NCI-H510A (cell line): Measurements from ENCODE around the gene TROAP.
A peak's percentile ranks its signal among the peaks of the same experiment; 100 is the strongest.
"Not testable (repeated sequence)": the region's sequence is repeated elsewhere in the genome, so short reads cannot be mapped to it uniquely, and the experiment has no call there.

Experiments
- DNase-seq: peaks from one replicate; lab custom pipeline; 2025; lab: John Stamatoyannopoulos, UW

The TROAP gene

DNA sequence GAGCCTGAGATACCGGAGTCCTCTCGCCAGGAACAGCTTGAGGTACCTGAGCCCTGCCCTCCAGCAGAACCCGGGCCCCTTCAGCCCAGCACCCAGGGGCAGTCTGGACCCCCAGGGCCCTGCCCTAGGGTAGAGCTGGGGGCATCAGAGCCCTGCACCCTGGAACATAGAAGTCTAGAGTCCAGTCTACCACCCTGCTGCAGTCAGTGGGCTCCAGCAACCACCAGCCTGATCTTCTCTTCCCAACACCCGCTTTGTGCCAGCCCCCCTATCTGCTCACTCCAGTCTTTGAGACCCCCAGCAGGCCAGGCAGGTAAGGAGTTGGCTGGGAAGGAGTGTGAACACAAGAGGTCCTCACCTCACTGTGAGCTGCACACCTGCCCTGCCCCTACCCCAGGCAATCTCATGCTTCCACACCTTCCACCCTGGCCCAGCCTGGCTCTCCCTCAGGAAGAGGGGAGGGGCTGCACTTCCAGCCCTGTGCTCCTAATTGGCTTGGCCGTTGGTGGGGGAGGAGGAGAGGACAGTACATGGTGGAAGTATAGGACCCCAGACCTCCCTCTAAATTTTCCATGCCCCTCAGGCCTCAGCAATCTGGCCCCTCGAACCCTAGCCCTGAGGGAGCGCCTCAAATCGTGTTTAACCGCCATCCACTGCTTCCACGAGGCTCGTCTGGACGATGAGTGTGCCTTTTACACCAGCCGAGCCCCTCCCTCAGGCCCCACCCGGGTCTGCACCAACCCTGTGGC lies 7.8 kb downstream of the TROAP start:
- no peak for DNase-seq

DNA sequence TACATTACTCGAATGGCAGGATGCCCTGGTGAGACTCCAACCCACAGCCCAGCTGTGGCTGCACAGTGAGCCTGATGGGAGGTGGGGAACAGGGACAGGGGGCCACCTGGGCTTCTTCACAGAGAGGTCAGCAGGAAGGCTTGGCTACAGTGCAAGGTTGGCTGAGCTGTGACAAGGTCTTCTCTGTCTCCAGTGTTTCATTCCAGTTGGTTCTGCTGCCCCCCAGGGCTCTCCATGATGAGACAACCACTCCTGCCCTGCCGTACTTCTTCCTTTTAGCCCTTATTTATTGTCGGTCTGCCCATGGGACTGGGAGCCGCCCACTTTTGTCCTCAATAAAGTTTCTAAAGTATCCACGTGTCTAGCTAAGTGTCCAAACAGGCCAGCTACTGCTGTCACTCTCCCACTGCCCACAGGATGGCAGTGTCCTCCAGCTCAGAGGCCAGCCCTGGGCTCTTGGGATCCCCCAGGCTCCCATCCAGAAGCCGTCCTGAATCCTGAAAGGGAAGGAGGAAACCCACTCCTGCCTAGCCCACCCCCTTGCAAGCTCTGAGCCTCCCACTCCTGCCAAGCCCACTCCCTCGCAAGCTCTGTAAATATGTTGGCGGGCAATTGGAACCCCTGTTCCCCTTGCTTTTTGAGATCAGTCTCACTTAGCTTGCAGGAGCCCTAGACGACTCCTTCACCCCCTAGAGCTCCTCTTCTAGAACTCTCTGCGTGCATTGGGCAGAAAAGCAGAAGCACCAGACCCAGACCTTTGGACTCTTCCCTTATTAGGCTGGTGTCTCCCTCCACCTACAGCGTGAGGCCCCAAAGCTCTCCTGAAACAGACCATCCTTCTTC lies 8.5 kb downstream of the TROAP start:
- peak; percentile 64 for DNase-seq

DNA sequence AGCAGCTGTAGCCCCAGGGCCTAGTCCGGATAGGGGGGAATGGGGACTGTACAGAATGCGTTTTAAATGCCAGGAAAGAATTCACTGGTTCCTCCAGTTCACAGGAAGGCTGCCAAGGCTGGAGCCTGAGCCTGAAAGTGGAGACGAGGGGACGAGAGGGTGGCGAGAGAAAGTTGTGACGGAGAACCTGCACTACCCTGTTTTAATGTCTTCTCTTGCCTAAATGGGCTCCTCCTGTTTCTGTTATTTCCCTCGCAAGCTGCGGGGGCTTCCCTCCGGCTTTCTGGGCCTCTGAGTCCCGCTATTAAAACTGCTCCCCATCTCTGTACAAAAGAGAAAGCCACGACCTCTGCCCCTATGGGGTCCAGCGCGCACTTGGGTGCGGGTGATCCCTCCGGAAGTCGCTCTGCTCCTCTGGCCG lies 9.4 kb downstream of the TROAP start:
- no peak for DNase-seq

DNA sequence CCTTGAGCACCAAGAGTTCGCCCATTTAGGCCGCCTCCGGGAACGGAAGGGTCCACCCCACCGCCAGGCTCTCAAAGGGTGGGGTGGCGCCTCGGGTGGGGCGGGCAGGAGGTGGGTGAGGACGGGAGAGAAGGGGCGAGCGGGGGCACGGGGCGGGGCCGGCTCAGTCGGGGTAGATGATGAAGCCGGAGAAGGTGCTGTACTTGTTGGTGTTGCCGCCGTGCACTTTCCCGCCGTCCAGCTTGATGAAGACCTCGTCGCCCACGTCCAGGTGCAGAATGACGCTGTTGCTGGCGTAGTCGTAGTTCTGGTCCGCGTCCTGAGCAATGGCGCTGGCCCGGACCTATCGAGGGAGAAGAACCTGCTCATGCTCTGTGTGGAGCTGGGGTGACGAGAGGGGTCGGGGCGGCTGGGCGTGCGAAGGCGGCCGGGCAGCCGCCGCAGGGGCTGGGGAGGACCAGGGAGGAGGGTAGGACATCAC lies 9.9 kb downstream of the TROAP start:
- DNase-seq, result peak; percentile 30

DNA sequence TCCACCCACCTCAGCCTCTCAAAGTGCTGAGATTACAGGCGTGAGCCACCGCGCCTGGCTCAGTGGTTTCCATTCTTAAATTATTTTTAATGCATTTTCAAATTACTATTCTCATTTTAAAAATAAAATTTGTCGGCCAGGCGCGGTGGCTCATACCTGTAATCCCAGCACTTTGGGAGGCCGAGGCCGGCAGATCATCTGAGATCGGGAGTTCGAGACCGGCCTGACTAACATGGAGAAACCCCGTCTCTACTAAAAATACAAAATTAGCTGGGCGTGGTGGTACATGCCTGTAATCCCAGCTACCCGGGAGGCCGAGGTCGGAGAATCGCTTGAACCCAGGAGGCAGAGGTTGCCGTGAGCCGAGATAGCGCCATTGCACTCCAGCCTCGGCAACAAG lies 10.7 kb downstream of the TROAP start:
- DNase-seq, result not testable (repeated sequence)

DNA sequence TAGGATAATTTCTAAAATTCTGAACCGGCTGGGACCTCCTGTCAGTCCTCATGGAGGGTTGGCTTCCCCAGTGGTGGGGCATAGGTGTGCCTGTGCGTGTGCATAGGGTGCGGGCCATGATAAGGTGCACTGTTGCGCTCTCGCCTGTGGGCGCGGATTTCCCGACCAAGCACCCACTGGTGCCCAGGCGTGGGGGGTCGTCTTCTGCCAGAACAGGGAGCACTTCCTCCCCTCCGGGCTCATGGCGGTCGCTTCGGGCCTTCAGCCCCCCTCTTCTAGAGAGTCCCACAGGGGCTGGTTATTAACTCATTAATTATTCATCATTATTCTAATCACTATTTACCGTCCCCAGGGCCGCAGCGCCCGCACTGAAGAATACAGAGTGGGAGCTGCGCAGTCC lies 11.2 kb downstream of the TROAP start:
- DNase-seq, result no peak

DNA sequence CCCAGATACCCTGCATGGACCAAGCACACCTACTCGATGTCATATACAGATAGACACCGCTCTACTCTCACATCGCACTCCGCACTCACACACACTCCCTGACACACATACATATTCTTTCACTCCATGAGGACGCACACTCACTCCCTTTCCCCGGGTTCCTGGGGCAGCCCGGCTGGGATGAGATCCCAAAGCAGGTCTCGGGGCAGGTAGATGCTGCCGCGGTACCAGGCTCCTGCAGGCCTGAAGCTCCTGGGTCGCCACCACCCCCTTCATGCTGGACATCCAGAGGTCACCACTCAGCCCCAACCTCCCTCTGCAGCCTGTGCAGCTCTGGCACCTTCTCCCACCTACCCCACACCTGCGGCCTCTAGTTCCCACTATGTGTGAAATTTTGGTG lies 11.6 kb downstream of the TROAP start:
- no peak for DNase-seq

DNA sequence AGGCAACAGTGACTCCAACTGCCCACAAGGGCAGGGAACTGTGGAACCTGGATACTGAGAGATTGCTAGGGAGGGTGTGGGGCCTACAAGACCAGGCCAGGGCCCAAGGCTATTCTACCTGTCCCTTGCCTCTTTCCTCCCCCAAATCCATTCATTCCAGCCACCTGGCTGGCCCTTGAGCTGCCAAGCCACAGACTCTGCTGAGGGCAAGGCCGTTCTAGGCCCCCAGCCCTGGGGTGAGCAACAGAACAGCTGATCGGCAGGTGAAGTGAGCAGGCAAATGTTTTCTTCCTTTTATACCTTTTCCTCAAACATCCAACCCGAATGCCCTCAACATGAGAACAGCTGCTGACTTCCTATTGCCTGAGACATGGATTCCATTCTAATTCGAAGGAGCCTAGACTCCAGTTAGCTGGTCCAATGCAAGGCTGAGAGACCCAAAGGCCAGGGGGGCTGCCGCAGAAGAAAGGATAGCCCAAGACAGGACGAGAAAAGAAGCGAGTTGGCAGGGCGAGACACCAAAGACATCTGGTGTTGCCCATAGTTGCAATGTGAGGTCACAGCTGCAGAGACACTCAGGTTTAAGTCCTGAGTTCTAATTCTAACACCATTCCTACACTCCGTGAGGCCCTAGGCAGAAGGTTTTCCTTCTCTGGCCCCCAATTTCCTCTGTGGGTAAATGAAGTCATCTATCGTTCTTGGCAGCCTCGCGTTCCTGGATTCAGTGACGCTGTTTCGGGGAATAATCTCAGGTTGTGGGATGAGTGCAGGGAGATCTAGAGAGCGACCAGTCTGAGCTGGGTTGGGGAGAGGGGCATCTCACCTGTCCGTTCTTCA lies 12.3 kb downstream of the TROAP start:
- DNase-seq, result no peak

DNA sequence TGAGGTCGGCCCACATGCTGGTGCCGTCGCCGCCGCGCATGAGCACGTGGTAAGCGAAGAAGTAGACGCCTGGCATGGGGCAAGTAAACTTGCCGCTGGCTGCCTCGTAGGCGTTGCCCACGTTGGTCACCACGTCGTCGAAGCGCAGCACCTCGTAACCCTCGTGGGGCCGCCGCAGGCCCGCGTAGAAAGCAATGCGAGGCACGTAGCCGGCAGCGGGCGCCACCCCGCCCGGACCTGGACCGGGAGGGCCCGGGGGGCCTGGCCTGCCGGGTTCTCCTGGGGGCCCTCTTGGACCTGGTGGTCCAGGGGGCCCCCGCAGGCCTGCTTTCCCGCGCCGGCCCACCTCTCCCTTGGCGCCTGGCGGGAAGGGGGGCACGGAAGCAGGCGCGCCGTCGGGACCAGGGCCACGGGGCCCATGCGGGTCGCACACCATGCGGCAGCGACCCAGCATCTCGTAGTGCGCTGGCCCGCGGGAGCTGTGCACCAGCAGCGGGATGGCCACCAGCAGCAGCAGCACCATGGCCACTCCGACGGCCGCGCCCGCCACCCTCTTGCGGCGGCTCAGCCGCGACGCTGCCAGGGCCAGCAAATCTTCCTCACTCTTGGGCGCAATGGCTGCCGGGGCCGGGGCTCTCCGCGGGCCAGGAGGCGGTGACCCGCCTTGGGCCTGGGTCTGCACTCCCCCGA lies 13.0 kb downstream of the TROAP start:
- DNase-seq, result no peak

DNA sequence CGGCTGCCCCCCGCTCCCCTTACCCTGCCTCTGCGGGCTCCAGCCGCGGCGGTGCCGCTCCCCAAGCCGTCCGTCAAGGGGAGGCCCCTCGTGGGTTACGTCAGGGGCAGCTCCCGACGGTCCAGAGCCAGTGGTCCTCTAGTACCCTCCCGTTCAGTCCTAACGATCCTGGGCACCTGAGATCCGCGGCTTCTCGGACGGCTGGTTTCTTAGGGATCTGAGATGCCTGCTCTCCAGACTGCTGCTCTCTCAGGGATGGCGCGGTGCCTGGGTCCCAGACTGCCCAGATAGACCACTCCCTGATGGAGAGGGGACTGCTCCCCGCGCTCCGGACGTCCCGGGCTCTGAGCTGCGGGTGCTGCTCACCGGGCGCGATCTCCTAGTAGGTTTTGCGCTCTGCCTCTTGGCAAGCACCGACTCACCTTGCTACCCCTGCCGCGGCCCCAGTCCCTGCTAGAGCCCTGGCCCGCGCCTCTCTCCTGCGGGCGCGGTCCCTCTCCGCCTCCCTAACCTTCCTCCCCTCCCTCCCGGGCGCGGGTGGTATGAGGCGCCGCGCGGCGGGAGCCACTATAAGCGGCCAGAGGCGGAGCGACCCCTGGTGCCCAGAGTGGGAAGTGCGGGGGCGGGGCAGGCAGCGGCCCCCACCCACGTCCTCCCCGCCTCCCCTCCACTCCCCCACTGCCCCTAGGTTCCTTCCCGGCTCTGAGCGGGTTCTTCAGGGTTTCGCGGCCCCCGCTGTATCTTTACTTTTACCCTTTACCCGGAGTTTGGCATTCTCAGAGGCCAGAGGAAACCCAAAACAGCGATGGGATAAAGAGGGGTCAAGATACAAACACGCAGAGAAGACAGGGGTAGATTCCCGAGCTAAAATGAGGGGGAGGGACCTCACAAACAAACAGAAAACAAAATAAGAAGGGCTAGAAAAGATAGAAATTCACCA lies 13.9 kb downstream of the TROAP start, which contains the start of gene C1QL4:
Gene C1QL4, minus strand, starts transcription at position 544 of the 940 bp plus-strand sequence. CDS start 711 bp downstream, outside the sequence.
- peak; percentile 66 for DNase-seq

DNA sequence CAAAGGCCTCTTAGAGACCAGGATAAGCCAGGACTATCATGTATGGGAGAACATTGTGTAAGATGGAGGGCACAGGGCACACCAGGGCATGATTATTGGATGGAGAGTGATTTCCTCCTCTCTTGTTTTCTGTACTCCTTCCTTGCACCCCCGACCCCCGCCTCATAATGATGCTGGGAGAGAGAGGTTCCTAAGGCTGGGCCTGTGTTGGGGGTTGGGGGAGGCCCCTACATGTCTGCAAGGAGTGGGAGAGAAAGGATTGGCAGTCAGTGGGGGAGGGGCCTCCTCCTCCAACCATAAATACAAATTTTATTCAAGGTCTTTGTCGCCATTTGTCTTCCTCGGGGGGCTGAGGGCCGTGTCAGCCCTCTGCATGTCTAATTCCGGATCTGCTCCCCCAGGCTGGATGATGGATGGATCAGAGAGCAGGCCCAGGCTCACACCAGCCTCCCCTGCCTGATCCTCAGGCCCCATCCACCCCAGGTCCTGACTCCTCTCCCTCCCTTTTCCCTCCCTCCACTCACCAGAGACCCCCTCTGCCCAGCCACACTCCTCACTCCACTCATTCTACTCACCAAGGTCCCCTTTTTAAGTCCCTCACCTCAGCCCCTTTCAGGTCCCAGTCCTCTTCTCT lies 15.9 kb downstream of the TROAP start:
- DNase-seq, result no peak

DNA sequence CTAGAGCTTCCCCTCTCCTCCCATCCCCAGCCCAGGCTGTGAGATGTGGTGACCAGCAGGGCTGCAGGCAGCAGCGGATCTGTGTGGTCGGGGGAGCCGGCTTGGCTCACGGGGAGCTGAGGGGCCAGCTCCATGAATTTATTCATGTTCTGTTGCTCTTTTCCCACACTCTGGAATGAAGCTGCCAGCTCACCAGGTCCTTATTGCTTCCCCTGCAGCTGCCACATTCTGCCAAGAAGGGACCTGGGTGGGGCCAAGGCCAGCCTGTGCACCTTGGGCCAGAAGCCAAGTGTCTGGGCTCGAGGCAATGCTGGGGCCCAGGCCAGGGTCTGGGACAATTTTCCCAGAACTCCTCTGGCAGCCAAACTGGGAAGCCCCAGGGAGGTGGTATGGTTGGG lies 16.4 kb downstream of the TROAP start:
- DNase-seq, result no peak

DNA sequence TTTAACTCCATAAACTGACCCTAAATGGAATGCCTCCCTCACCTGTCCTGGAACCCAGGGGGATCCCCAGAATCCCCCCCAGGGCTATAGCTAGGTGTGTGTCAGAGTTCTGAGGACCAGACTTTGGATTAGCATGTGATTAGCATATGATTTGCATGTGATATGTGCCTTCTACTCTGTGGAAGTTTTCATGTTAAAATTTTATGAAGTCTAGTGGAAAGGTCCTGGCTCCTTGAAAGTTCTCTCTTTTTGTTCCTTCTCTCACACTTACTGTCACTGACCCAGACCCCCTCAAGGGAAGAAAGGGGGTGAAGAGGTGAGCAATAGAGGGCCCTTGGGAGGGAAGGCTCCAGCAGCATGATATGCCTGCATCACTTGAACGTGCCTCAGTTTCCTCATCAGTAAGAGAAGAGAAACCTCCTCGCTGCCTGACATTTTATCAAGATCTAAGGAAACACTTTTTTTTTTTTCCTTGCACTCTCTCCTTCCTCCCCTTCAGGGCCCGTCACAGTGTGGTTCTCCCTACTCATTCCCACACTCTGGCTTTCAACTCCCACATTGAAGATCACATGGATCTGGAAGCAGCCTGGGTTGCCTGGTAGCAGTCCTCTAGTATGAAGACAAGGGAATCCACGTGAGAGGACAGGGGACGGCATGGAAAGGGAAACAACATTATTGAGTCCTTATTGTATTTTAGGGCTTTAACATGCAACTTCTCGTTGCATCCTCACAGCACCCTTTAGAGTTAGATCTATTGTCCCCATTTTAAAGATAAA lies 17.2 kb downstream of the TROAP start:
- DNase-seq, result no peak

DNA sequence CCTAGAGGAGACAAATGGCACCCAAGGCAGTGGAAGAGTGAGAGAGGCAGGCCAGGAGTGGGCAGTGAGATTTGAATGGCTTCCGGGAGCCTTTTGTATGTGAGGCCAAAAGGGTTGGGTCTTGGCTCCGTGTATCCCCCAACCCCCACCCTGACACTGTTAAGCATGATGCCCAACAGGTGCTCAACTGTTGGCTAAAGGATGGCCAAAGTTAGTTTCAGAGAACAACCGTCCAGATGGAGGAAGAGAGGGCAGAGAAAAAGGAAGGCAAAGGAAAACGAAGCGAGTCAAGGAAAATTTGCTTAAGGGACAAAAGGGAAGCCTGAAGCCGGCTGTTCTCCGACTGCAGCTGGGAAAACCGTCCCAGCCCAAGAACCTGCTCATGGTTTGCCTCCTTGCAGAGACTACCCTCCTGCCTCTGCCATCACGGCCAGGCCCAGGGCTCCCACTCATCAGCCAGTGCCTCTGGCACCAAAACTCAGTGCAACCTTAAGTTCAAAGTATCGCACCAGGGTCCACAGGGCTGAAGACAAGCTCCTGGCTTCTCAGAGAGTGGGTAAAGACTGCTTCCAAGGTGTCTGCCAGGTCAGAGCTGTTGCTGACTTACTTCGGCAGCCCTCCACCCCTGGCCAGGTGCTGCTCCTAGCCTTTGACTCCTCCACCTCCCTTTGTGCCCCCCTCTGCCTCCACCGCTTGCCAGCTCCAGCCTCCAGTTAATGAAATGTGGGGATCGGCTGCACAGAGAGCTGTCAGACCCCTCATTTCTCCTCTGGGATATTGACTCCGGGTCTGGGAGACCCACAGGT lies 18.1 kb downstream of the TROAP start:
- DNase-seq, result no peak

DNA sequence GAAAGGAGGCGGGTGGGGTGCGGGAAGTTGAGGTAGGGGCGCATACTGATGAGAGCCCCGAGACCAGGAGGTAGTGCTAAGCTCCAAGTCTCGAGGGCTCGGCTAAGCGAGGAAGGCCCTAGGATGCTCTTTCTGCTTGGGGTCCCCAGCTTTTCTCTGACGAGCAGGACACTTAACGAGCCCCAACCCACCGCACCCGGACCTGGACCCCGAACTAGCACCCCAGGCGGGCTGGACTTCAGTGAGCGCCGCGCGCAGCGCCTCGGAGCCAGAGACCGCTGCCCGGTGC lies 18.7 kb downstream of the TROAP start:
- no peak for DNase-seq

DNA sequence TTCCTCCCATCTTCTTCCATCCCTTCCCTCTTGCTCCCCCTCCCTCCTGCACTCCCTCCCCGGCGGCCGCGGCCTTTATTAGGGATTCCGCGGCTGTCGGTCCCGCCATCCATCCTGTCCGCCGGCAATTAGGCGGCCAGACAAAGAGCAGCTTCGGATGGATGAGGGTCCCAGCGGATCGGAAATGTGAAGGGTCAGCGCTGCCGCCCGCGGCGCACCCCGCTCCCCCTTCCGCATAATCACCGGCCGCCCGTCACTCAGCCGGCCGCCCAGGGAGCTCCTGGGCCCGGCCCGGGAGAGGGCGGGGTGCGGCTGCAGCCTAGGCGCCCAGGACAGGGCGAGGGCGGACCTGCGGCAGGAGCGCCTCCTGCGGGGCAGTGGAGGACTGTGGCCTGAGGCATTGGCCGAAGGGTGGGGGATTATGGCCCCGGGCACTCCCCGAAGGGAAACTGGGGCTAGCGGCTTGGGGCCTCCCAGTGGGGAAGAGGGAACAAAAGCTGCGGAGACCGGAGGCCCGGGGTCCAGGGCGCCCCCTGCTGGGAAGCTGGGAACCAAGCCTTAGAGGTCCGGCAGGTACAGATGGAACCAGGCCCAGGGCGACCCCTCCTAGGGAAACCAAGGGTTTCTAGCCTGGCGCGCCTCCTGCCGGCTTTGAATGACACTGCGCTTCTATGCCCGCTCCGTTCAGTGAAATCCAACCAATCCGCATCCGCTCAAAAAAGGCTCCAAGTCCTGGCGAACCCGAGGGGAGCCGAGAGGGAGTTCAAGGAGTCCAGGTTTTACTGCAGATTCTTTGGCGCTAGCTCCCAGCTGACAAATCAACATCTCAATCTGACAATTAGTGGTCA lies 19.2 kb downstream of the TROAP start:
- peak; percentile 72 for DNase-seq

DNA sequence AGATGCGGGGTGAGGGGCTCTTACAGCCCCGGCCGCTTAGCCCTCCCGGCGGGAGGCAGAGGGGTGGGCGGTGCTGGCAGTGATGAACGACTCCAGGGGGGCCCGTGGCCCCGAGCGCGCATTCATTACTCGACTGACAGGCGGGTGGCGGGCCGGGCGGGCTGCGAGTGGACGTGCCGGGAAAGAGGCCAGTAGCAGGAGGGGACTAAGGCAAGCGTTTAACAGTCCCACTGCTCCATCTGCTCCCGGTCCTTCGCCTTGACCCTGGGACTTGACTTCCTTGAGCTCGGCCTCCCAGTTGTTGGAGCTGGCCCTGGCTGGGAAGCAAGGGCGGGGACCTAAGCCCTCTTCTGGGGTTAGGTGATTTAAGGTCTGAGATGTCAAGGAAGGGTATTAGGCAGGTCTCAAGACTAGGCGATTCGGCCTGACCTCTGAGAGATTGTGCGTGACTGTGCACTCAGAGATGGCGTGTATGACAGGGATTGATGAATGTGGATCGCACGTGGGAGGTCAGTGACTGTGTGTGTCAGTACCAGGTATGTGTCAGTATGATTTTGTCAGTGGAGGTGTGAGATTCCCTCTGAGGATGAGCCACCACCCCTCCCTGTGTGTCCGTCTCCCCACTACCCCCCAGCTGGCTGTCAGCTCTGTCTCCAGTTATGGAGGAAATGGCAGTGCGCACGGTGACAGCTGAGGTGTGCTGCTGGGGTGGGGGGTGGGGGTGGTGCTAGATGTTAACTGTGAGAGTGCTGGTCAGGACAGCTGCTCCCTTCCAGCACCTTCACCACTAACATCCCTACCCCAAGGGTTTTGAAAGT lies 20.1 kb downstream of the TROAP start:
- DNase-seq, result no peak
